H1 (cell line): ENCODE results near the gene CRHR2. TPM values are rescaled to one million over a fixed set of nuclear protein-coding genes. Genes with fewer than 3 reads are reported as not detected.

Source experiments
- CTCF ChIA-PET: fragments of 300-600 bp; sonication (Branson Sonifier 250); formaldehyde crosslinking; loops from one replicate; lab custom pipeline; 2021; ENCODE audit not compliant: partially characterized antibody; lab: Charles Lee
- POLR2A ChIA-PET: fragments of 300-600 bp; sonication (Branson Sonifier 250); formaldehyde crosslinking; loops from one replicate; lab custom pipeline; 2021; ENCODE audit warnings: inconsistent platforms; ENCODE audit not compliant: partially characterized antibody; lab: Charles Lee
- DNase-seq, 2 experiments: peaks; one replicate each; pipeline versions ENCODE4 v3.0.0 to v3.0.0-alpha.2; 2010 to 2022; ENCODE audit warnings: low spot score in 2 of 2, low read depth in 1 of 2, mixed read lengths in 1 of 2
- FAIRE-seq: peaks from 2 replicates; lab custom pipeline; 2011; peaks lifted over from hg19 to GRCh38; lab: Jason Lieb, UNC
- H2AFZ ChIP-seq: 2 replicates; pipeline ENCODE4 v1.8.1; 2012; ENCODE audit warnings: low read length, inconsistent platforms
- H2AK5ac ChIP-seq: 2 replicates; pipeline ENCODE4 v1.6.1; 2013; ENCODE audit warnings: low read depth, low read length
- H2BK120ac ChIP-seq: replicated peaks from 2 replicates; pipeline ENCODE3; 2013; ENCODE audit warnings: low read depth, low read length, inconsistent platforms
- H2BK12ac ChIP-seq: 2 replicates; pipeline ENCODE4 v1.6.1; 2013; ENCODE audit warnings: low read depth, low read length
- H2BK15ac ChIP-seq: 2 replicates; pipeline ENCODE4 v1.6.1; 2013; ENCODE audit warnings: low read length
- H2BK20ac ChIP-seq: 2 replicates; pipeline ENCODE4 v1.6.1; 2013; ENCODE audit warnings: low read length
- H2BK5ac ChIP-seq: 2 replicates; pipeline ENCODE4 v1.6.1; 2013; ENCODE audit warnings: low read depth, low read length
- H3K14ac ChIP-seq: 2 replicates; pipeline ENCODE4 v1.6.1; 2013; ENCODE audit warnings: inconsistent platforms; ENCODE audit not compliant: insufficient read length
- H3K18ac ChIP-seq: 2 replicates; pipeline ENCODE4 v1.6.1; 2013; ENCODE audit warnings: low read length; ENCODE audit errors: extremely low read depth
- H3K23ac ChIP-seq: 2 replicates; pipeline ENCODE4 v1.6.1; 2013; ENCODE audit warnings: inconsistent platforms; ENCODE audit not compliant: insufficient read length
- H3K23me2 ChIP-seq: 2 replicates; pipeline ENCODE4 v1.6.1; 2013; ENCODE audit warnings: low read depth, low read length
- H3K27ac ChIP-seq: 2 replicates; pipeline ENCODE4 v1.6.1; 2011; ENCODE audit warnings: low read depth, low read length, inconsistent platforms
- H3K27me3 ChIP-seq, 4 experiments: replicated peaks in 1 of 4; 1 replicate in 1 of 4; 2 replicates in 3 of 4; pipeline versions ENCODE4 v1.6.1 to v1.8.1; 2011 to 2013; ENCODE audit warnings: low read length in 3 of 4, mild to moderate bottlenecking in 3 of 4, inconsistent platforms in 2 of 4, mixed read lengths in 2 of 4, moderate library complexity in 1 of 4; ENCODE audit not compliant: control insufficient read depth in 3 of 4, insufficient read depth in 3 of 4; ENCODE audit errors: extremely low read depth in 1 of 4
- H3K36me3 ChIP-seq, 4 experiments: 2 replicates each; pipeline versions ENCODE4 v1.6.1 to v1.8.1; 2011 to 2013; ENCODE audit warnings: mild to moderate bottlenecking in 4 of 4, low read length in 3 of 4, moderate library complexity in 2 of 4, control low read depth in 1 of 4, inconsistent platforms in 1 of 4; ENCODE audit not compliant: insufficient read depth in 4 of 4, control insufficient read depth in 2 of 4
- H3K4ac ChIP-seq: replicated peaks from 2 replicates; pipeline ENCODE3; 2013; ENCODE audit warnings: low read length, low read depth, mixed read lengths, inconsistent platforms; ENCODE audit not compliant: insufficient read length
- H3K4me1 ChIP-seq, 4 experiments: replicated peaks in 1 of 4; 1 replicate in 1 of 4; 2 replicates in 3 of 4; pipeline versions ENCODE4 v1.6.1 to v1.8.1; 2011 to 2013; ENCODE audit warnings: low read length in 3 of 4, inconsistent platforms in 2 of 4, mixed read lengths in 1 of 4; ENCODE audit not compliant: insufficient read depth in 4 of 4, control insufficient read depth in 3 of 4
- H3K4me2 ChIP-seq, 2 experiments: 2 replicates each; pipeline versions ENCODE4 v1.6.1 to v1.8.1; 2011 to 2013; ENCODE audit warnings: low read depth in 2 of 2, low read length in 2 of 2, control low read depth in 1 of 2, inconsistent platforms in 1 of 2, mild to moderate bottlenecking in 1 of 2; ENCODE audit not compliant: insufficient read depth in 1 of 2
- H3K4me3 ChIP-seq, 4 experiments: fragments of 200-600, 300-600 bp in 1 of 4; sonication (generic), shearing (Covaris generic), sonication (Bioruptor Twin) in 1 of 4; 2 replicates each; pipeline versions ENCODE4 v1.5.1 to v1.8.1; 2011 to 2016; ENCODE audit warnings: low read length in 4 of 4, low read depth in 3 of 4, control low read depth in 2 of 4, inconsistent platforms in 2 of 4, mild to moderate bottlenecking in 2 of 4, mixed read lengths in 1 of 4, moderate library complexity in 1 of 4; ENCODE audit not compliant: insufficient read depth in 2 of 4; ENCODE audit errors: extremely low read depth in 1 of 4
- H3K56ac ChIP-seq: replicated peaks from 2 replicates; pipeline ENCODE3; 2013; ENCODE audit warnings: low read depth, mild to moderate bottlenecking, mixed read lengths, low read length, inconsistent platforms; ENCODE audit not compliant: insufficient read length
- H3K79me1 ChIP-seq: 2 replicates; pipeline ENCODE4 v1.6.1; 2013; ENCODE audit warnings: low read depth, low read length, control low read depth
- H3K79me2 ChIP-seq, 2 experiments: 2 replicates each; pipeline versions ENCODE4 v1.6.1 to v1.8.1; 2012 to 2013; ENCODE audit warnings: low read length in 2 of 2, mild to moderate bottlenecking in 2 of 2, inconsistent platforms in 1 of 2; ENCODE audit not compliant: insufficient read depth in 2 of 2, control insufficient read depth in 1 of 2
- H3K9ac ChIP-seq, 4 experiments: replicated peaks in 1 of 4; 1 replicate in 1 of 4; 2 replicates in 3 of 4; pipeline versions ENCODE4 v1.6.1 to v1.8.1; 2011 to 2013; ENCODE audit warnings: low read depth in 3 of 4, low read length in 3 of 4, control low read depth in 2 of 4, mild to moderate bottlenecking in 2 of 4, moderate library complexity in 2 of 4, inconsistent platforms in 1 of 4; ENCODE audit errors: extremely low read depth in 1 of 4
- H3K9me3 ChIP-seq, 2 experiments: 2 replicates each; pipeline versions ENCODE4 v1.6.1 to v1.8.1; 2012 to 2013; ENCODE audit warnings: mild to moderate bottlenecking in 2 of 2, moderate library complexity in 2 of 2, control low read depth in 1 of 2, inconsistent platforms in 1 of 2, low read depth in 1 of 2, low read length in 1 of 2, mixed read lengths in 1 of 2; ENCODE audit not compliant: insufficient read depth in 2 of 2
- H4K20me1 ChIP-seq, 2 experiments: replicated peaks in 1 of 2; 2 replicates each; pipeline versions ENCODE3 to v1.8.1; 2011 to 2013; ENCODE audit warnings: inconsistent platforms in 2 of 2, low read length in 2 of 2, mild to moderate bottlenecking in 1 of 2; ENCODE audit not compliant: insufficient read depth in 2 of 2, control insufficient read depth in 1 of 2
- H4K5ac ChIP-seq: 2 replicates; pipeline ENCODE4 v1.6.1; 2013; ENCODE audit warnings: low read length, low read depth, mixed read lengths, inconsistent platforms; ENCODE audit not compliant: insufficient read length
- H4K8ac ChIP-seq: 2 replicates; pipeline ENCODE4 v1.8.0; 2013; ENCODE audit warnings: mild to moderate bottlenecking, moderate library complexity, low read length, inconsistent platforms; ENCODE audit not compliant: insufficient read depth; ENCODE audit errors: extremely low read depth
- H4K91ac ChIP-seq: replicated peaks from 2 replicates; pipeline ENCODE3; 2013; ENCODE audit warnings: low read length, mixed read lengths, inconsistent platforms; ENCODE audit not compliant: insufficient read length
- BACH1 ChIP-seq: IDR thresholded peaks from 2 replicates; pipeline ENCODE4 v1.6.1; 2012; ENCODE audit warnings: low read length, improper control_type of control experiment
- CREB1 ChIP-seq: IDR thresholded peaks from 2 replicates; pipeline ENCODE4 v1.6.1; 2012; ENCODE audit warnings: inconsistent platforms
- MAFK ChIP-seq: IDR thresholded peaks from 2 replicates; pipeline ENCODE4 v1.6.1; 2012; ENCODE audit warnings: low read depth, mild to moderate bottlenecking, improper control_type of control experiment, low read length
- POU5F1 ChIP-seq: IDR thresholded peaks from 2 replicates; pipeline ENCODE4 v1.6.1; 2011; ENCODE audit warnings: low read depth, mild to moderate bottlenecking, low read length, moderate library complexity
- RAD21 ChIP-seq, 2 experiments: IDR thresholded peaks in 1 of 2; conservative IDR thresholded peaks in 1 of 2; 2 replicates each; pipeline ENCODE4 v1.6.1; 2011; ENCODE audit warnings: low read depth in 2 of 2, low read length in 2 of 2, improper control_type of control experiment in 1 of 2, inconsistent platforms in 1 of 2, mild to moderate bottlenecking in 1 of 2, moderate library complexity in 1 of 2
- TAF1 ChIP-seq: IDR thresholded peaks from 2 replicates; pipeline ENCODE4 v1.6.1; 2011; ENCODE audit warnings: mild to moderate bottlenecking, low read depth, low read length
- TCF12 ChIP-seq: IDR thresholded peaks from 2 replicates; pipeline ENCODE4 v1.6.1; 2011; ENCODE audit warnings: low read depth, mild to moderate bottlenecking, low read length
- TEAD4 ChIP-seq: IDR thresholded peaks from 2 replicates; pipeline ENCODE4 v1.6.1; 2012; ENCODE audit warnings: low read depth, low read length, inconsistent platforms, mixed read lengths
- WGBS, 2 experiments: shearing (Covaris generic) in 1 of 2; methylation state at CpG; one replicate each; pipeline versions ENCODE4 v1.1.6 to v1.1.7; 2013 to 2015; ENCODE audit warnings: low lambda C conversion rate in 2 of 2, mixed read lengths in 2 of 2, inconsistent platforms in 1 of 2, low coverage in 1 of 2, missing lambda C conversion rate in 1 of 2; ENCODE audit not compliant: insufficient replicate concordance in 2 of 2, insufficient coverage in 1 of 2, insufficient read length in 1 of 2; ENCODE audit errors: extremely low coverage in 1 of 2, missing lambda C conversion rate in 1 of 2; 5-methylcytosine and 5-hydroxymethylcytosine counted together
- polyA plus RNA-seq, 7 experiments: library from polyadenylated mRNA; depleted of rRNA in 3 of 7; stranded (reverse) in 5 of 7; unstranded in 2 of 7; fragments of >200 nt in 5 of 7; fragments of 200-250 nt in 2 of 7; gene quantifications; 1 replicate in 5 of 7; 2 replicates in 1 of 7; 4 replicates in 1 of 7; pipeline versions ENCODE4 v1.2.1 to v1.2.3, GENCODE V29; 2011 to 2013; ENCODE audit warnings: missing spikeins in 2 of 7, mixed read lengths in 2 of 7
- total RNA-seq: library from RNA; stranded (reverse); fragmentation: NEBNext Ultra II Directional; extraction: Animal tissue kit (Norgen Biotek cat#: 25700); gene quantifications from 2 replicates; pipeline ENCODE4 v1.2.1, GENCODE V29; 2021
- TF ChIP-seq, protein P1 (sequence below): IDR thresholded peaks from 2 replicates; pipeline ENCODE4 v1.6.1; 2012; ENCODE audit warnings: low read length, inconsistent platforms

The CRHR2 gene
- total and polyA plus RNA-seq, 2 of the 8 experiments (the other 6 are each of a cell fraction or from before 2014, with no cell fraction given), result 0.37 to 1.3 TPM

DNA sequence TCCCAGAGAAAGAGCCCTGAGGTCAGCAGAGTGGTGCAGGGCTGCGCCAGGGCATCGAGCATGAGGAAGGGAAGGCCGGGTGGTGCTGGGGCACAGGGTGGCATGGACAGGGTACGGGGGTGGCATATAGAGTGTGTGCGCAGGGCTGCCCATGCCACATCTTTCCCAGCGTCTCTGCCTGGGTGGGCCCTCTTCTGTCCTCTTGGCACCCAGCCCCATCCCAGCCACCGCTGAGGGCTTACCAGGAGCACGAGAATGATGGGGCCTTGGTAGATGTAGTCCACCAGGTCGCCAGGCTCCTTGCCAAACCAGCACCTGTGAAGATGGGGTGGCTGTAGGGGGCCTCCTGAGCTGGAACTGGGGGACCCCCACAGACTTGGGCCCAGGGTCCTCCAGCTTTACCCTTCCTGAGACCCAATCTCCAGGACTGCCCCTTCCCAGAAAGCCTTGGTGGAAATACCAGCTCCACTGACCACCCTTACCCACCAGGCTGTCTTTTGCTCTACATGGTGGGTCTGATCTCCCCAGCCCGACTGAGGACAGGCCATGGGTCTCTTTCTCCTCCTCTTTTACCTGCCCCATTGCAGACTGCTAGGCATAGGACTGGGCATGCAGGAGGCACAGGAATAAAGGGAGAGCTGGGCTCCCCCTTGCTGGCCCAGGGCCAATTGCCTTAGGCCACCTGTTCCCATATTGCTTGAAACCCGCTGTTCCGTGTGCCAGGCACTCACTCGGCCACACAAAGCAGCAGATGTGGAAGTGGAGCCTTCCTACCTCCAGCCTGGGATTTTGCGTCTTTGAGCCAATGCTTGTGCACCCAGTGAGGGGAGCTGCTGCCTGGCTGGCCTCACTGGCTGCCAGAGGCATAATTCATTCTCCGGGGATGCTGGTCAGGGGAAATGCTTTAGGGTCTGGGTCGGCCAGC is 21.7 kb downstream of the CRHR2 start:
- H3K14ac ChIP-seq, result no peak overlapping the region
- CTCF ChIA-PET, result interaction anchor here (1.1 to 7.5 kb wide), 6 partner anchors 11 to 85 kb away, joined by 3 to 68 read pairs (median 10); partner anchors contain the start of gene CRHR2

More for the DNA sequence above, 21.7 kb downstream of the CRHR2 start:
- Histone ChIP-seq H3K23ac (no peak overlapping the region), H3K27ac (no peak overlapping the region), H4K91ac (no peak overlapping the region), H2BK120ac (no peak overlapping the region), H3K9me3 (no peaks in the 10 kb centered on the region), H3K18ac (no peak overlapping the region), H3K4ac (no peak overlapping the region), H2BK15ac (no peak overlapping the region), H2BK20ac (no peak overlapping the region), H3K4me2 (no peak overlapping the region), H3K4me1 (peaks cover 0 to 3% (median 0%) of the 10 kb centered on the region in 4 experiments; a peak in 2 of 7 replicates), H3K9ac (no peak overlapping the region), H4K20me1 (peaks cover 0 to 10% of the 10 kb centered on the region in 2 experiments), H3K23me2 (peaks cover 5% of the 10 kb centered on the region; the same call in 1 of the 2 replicates), H4K8ac (no peak overlapping the region), H3K27me3 (no peaks in the 10 kb centered on the region; a peak in 1 of 7 replicates), H3K79me1 (no peaks in the 10 kb centered on the region; the same call in 1 of the 2 replicates), H3K36me3 (no peaks in the 10 kb centered on the region; a peak in 1 of 8 replicates), H2BK5ac (no peak overlapping the region), H3K79me2 (no peaks in the 10 kb centered on the region), H2AFZ (no peak overlapping the region), H3K56ac (no peak overlapping the region), H2BK12ac (no peak overlapping the region), H4K5ac (no peak overlapping the region), H2AK5ac (no peak overlapping the region), H3K4me3 (no peak overlapping the region)
- TF ChIP-seq CREB1 (no peak), RAD21 (IDR thresholded peaks at IDR 0.05 in 1 of 2, conservative IDR thresholded peaks at IDR 0.05 in 1 of 2; ENCODE audit: low read depth in 2 of 2, low read length in 2 of 2) (no peak), BACH1 (no peak), TCF12 (no peak), TEAD4 (no peak), POU5F1 (no peak), MAFK (no peak), TAF1 (no peak)
- TF ChIP-seq, protein P1, sequence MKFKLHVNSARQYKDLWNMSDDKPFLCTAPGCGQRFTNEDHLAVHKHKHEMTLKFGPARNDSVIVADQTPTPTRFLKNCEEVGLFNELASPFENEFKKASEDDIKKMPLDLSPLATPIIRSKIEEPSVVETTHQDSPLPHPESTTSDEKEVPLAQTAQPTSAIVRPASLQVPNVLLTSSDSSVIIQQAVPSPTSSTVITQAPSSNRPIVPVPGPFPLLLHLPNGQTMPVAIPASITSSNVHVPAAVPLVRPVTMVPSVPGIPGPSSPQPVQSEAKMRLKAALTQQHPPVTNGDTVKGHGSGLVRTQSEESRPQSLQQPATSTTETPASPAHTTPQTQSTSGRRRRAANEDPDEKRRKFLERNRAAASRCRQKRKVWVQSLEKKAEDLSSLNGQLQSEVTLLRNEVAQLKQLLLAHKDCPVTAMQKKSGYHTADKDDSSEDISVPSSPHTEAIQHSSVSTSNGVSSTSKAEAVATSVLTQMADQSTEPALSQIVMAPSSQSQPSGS, result no peak
- FAIRE-seq, result no peak
- POLR2A ChIA-PET, result interaction anchor here (1.8 kb wide), 1 partner anchor 71 kb away, joined by 5 read pairs; no protein-coding TSS in a partner anchor
- WGBS, 2 experiments, result 94% methylated on average over 15 of the region's 16 CpGs; no CpG with 5 or more reads in 1 of the 2 experiments
- DNase-seq, result no peak
